Stomach (tissue), 9 donors: ENCODE results near the gene IFNAR1. TPM values are rescaled to one million over a fixed set of nuclear protein-coding genes. Genes with fewer than 3 reads are reported as not detected.

Experiments
- DNase-seq, 2 donors: peaks; one replicate each; pipeline versions ENCODE4 v3.0.0 to v3.0.0-alpha.2; 2013 to 2019
- H3K27ac ChIP-seq, 5 donors: fragments of 200-600 bp in 4 of 5; sonication (generic) in 4 of 5; one replicate each; pipeline ENCODE4 v1.5.1; 2013 to 2019; ENCODE audit warnings: mild to moderate bottlenecking in 1 of 5, moderate library complexity in 1 of 5
- H3K27me3 ChIP-seq, 3 donors: fragments of 200-600 bp; sonication (generic); one replicate each; pipeline ENCODE4 v1.5.1; 2017 to 2019; ENCODE audit warnings: mixed run types in 1 of 3
- H3K36me3 ChIP-seq, 4 donors: fragments of 200-600 bp; sonication (generic); 1 replicate in 3 of 4; 2 replicates in 1 of 4; pipeline ENCODE4 v1.5.1; 2016 to 2019
- H3K4me1 ChIP-seq, 4 donors: fragments of 200-600 bp; sonication (generic); one replicate each; pipeline ENCODE4 v1.5.1; 2016 to 2019
- H3K4me3 ChIP-seq, 4 donors: fragments of 200-600 bp; sonication (generic) in 3 of 4; one replicate each; pipeline ENCODE4 v1.5.1; 2016 to 2019; ENCODE audit warnings: mild to moderate bottlenecking in 1 of 4
- H3K9me3 ChIP-seq, 4 donors: fragments of 200-600 bp; sonication (generic); one replicate each; pipeline ENCODE4 v1.5.1; 2016 to 2019
- CTCF ChIP-seq, 7 experiments: fragments of 450-650 bp in 4 of 7; fragments of 200-600 bp in 3 of 7; sonication (generic) in 3 of 7; IDR thresholded peaks; one replicate each; pipeline ENCODE4 v1.5.1; 2016 to 2019; ENCODE audit warnings: antibody characterized with exemption in 7 of 7, control low read depth in 2 of 7, mild to moderate bottlenecking in 1 of 7
- EP300 ChIP-seq: sonication (generic); formaldehyde crosslinking; IDR thresholded peaks from one replicate; pipeline ENCODE4 v1.6.1; 2017; ENCODE audit warnings: antibody characterized with exemption
- POLR2A ChIP-seq, 4 donors: fragments of 450-650 bp; IDR thresholded peaks; one replicate each; pipeline ENCODE4 v1.6.1; 2016; ENCODE audit warnings: antibody characterized with exemption in 4 of 4, control low read depth in 2 of 4, mild to moderate bottlenecking in 1 of 4, moderate library complexity in 1 of 4
- POLR2AphosphoS5 ChIP-seq, 3 donors: sonication (generic); formaldehyde crosslinking; IDR thresholded peaks; one replicate each; pipeline ENCODE4 v1.6.1; 2016; ENCODE audit warnings: antibody characterized with exemption in 3 of 3
- WGBS, 5 donors: extraction: QIAGEN DNeasy Blood & Tissue Kit in 3 of 5; methylation state at CpG; one replicate each; pipeline versions ENCODE4 v1.1.5 to v1.1.7; 2013 to 2018; 5-methylcytosine and 5-hydroxymethylcytosine counted together
- intact Hi-C: fragments of 100-400 bp; cut with DNase I; formaldehyde crosslinking; loops from one replicate; pipeline ENCODE4 v1.15.1; 2023; ENCODE audit warnings: low total_unique reads
- polyA plus RNA-seq, 3 donors: library from polyadenylated mRNA; stranded (reverse); fragments of 200-250 nt; gene quantifications; one replicate each; pipeline ENCODE4 v1.2.3, GENCODE V29; 2013
- total RNA-seq, 5 donors: library from RNA; depleted of rRNA; stranded (reverse); fragments of >200 nt; gene quantifications; one replicate each; pipeline versions ENCODE4 v1.1.0 to v1.2.3, GENCODE V29; 2014 to 2016
- donor health status: healthy with polysubstance abuse.
- donor health status: Bipolar disorder and iron deficiency.
- donor health status: healthy.

IFNAR1 gene
- total and polyA plus RNA-seq, 8 donors, result 2.6 to 34.5 (median 11.2) TPM

GRCh38 chr21:33348706-33349105 is 23.9 kb downstream of the IFNAR1 start:
- Histone ChIP-seq H3K36me3 (peaks cover 22 to 92% (median 82%) of the 10 kb centered on the region in 4 donors), H3K4me3 (no peak overlapping the region), H3K4me1 (peaks cover 0 to 8% (median 0%) of the 10 kb centered on the region in 4 donors), H3K27ac (no peak overlapping the region), H3K27me3 (no peaks in the 10 kb centered on the region), H3K9me3 (no peaks in the 10 kb centered on the region)
- no peak for TF ChIP-seq POLR2A (IDR thresholded peaks at IDR 0.05)
- TF ChIP-seq CTCF (IDR thresholded peaks at IDR 0.05), result no peak
- TF ChIP-seq POLR2AphosphoS5 (IDR thresholded peaks at IDR 0.05), result no peak
- no peak for TF ChIP-seq EP300
- no peak for DNase-seq
- WGBS, 5 donors, result 79 to 95% (median 87%) methylated on average over 3 of the region's 3 CpGs
- intact Hi-C loops, result no loop called here

- intact Hi-C loops, result no loop called here
- TF ChIP-seq EP300 (no peak), POLR2AphosphoS5 (IDR thresholded peaks at IDR 0.05) (no peak), POLR2A (IDR thresholded peaks at IDR 0.05) (no peak), CTCF (IDR thresholded peaks at IDR 0.05) (no peak)
- H3K4me3 ChIP-seq, result no peak overlapping the region
- WGBS, 5 donors, result 88 to 94% (median 88%) methylated on average over 3 of the region's 3 CpGs
- no peaks in the 10 kb centered on the region for H3K27me3 ChIP-seq
- DNase-seq, result no peak
- no peak overlapping the region for H3K27ac ChIP-seq
- H3K4me1 ChIP-seq, result peaks cover 0 to 8% (median 0%) of the 10 kb centered on the region in 4 donors
- H3K36me3 ChIP-seq, result peaks cover 25 to 93% (median 80%) of the 10 kb centered on the region in 4 donors
- no peaks in the 10 kb centered on the region for H3K9me3 ChIP-seq
Measured at GRCh38 chr21:33350676-33351075, 25.9 kb downstream of the IFNAR1 start.

DNA sequence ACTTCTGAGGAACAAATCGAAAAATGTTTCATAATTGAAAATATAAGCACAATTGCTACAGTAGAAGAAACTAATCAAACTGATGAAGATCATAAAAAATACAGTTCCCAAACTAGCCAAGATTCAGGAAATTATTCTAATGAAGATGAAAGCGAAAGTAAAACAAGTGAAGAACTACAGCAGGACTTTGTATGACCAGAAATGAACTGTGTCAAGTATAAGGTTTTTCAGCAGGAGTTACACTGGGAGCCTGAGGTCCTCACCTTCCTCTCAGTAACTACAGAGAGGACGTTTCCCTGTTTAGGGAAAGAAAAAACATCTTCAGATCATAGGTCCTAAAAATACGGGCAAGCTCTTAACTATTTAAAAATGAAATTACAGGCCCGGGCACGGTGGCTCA is 30.6 kb downstream of the IFNAR1 start:
- Histone ChIP-seq H3K27ac (peak overlapping the region in 1 of 5 donors; percentile 48), H3K4me1 (peaks cover 0 to 12% (median 6%) of the 10 kb centered on the region in 4 donors), H3K4me3 (no peak overlapping the region), H3K27me3 (no peaks in the 10 kb centered on the region), H3K9me3 (no peaks in the 10 kb centered on the region), H3K36me3 (peaks cover 19 to 76% (median 68%) of the 10 kb centered on the region in 4 donors)
- intact Hi-C loops, result no loop called here
- TF ChIP-seq EP300 (no peak), POLR2AphosphoS5 (IDR thresholded peaks at IDR 0.05) (no peak), POLR2A (IDR thresholded peaks at IDR 0.05) (no peak), CTCF (IDR thresholded peaks at IDR 0.05) (no peak)
- DNase-seq, result no peak
- WGBS, 5 donors, result 83 to 89% (median 86%) methylated on average over 6 of the region's 6 CpGs

GRCh38 chr21:33355996-33356395 is 31.2 kb downstream of the IFNAR1 start:
- Histone ChIP-seq H3K27ac (peak overlapping the region in 1 of 5 donors; percentile 48), H3K36me3 (peaks cover 19 to 69% (median 62%) of the 10 kb centered on the region in 4 donors), H3K27me3 (no peaks in the 10 kb centered on the region), H3K4me3 (no peak overlapping the region), H3K4me1 (peaks cover 4 to 14% (median 12%) of the 10 kb centered on the region in 4 donors), H3K9me3 (no peaks in the 10 kb centered on the region)
- DNase-seq, result no peak
- TF ChIP-seq POLR2AphosphoS5 (IDR thresholded peaks at IDR 0.05) (no peak), EP300 (no peak), CTCF (IDR thresholded peaks at IDR 0.05) (no peak)
- 84 to 91% (median 88%) methylated on average over 11 of the region's 11 CpGs for WGBS, 5 donors
- intact Hi-C loops, result no loop called here
